HCEC 1CT (cell line): ENCODE measurements around the gene NLRC3.
"Not testable (repeated sequence)": the region's sequence is repeated elsewhere in the genome, so short reads cannot be mapped to it uniquely, and the experiment has no call there.

Experiments used
- DNase-seq: peaks from one replicate; pipeline ENCODE4 v3.0.0-alpha.2; 2017

NLRC3 gene

GRCh38 chr16:3577302-3577752 lies at the start of gene NLRC3:
NLRC3 (minus strand) TSS chr16:3577403; CDS start chr16:3565036, 12,367 bp downstream.
- DNase-seq = no peak

- no peak for DNase-seq
Measured at GRCh38 chr16:3625911-3626732, 48.9 kb upstream of the NLRC3 start.

GRCh38 chr16:3625331-3625730 lies 48.1 kb upstream of the NLRC3 start:
- DNase-seq = no peak

DNA sequence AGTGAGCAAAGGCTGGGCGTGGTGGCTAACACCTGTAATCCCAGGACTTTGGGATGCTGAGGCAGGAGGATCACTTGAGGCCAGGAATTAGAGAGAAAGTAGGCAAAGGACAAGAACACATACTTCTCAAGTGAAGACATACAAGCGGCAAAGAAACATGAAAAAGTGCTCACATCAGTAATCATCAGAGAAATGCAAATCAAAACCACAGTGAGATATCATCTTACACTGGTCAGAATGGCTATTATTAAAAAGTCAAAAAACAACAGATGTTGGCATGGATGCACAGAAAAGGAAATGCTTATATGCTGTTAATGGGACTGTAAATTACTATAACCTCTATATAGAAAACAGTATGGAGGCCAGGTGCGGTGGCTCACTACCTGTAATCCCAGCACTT lies 46.4 kb upstream of the NLRC3 start:
- no peak for DNase-seq

DNA sequence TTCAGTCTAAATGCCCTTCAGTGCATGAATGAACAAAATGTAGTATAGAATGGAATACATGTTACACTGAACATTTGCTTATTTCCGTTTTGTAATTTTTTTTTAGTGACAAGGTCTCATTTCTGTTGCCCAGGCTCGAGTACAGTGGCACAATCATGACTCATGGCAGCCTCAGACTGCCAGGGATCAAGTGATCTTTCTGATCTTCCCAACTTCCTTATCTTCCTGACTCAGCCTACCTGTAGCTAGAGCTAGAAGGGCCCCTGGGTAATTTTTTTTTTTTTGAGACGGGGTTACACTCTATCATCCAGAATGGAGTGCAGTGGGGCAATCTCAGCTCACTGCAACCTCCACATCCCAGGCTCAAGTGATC lies 41.6 kb upstream of the NLRC3 start:
- no peak for DNase-seq

- no peak for DNase-seq
Measured at GRCh38 chr16:3612510-3613466, 35.6 kb upstream of the NLRC3 start.

DNA sequence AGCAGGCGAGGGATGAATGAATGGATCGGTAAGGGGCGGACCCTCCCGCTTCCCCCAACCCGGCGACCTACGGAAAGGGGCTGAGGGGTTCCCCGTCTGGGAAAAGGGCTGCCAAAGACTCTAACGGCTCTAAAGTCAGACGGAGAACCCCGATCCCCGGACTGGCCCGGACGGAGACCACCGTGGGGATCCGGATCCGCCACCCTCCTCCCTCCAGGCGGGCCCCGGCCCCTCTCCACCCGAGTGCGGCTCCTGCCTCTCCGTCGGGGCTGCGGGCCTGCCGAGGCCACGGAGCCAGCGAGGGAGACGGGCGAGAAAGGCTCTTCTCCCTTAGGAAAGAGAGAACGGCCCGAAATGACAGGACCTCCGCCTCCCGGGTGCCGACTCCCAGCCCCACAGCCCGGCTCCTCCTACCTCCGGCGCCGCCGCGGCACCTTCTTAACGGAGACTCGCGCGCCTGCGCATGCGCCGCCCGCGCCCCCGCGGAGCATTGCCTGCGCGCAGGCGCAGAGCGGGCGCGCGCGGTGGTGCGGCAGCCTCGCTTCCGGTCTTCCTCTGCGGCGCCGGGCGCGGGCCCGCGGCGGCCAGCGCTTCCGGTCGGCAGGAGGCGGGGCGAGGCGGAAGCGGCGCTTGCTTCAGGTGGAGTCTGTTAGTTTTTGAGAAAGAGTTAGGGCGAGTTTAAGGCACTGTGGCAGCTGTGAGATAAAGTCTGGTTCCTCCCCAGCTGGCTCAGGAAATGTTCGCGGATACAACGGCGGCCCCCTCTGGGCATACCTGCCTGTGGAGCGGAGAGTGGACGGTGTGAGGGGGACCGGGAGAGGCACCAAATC lies 34.2 kb upstream of the NLRC3 start, which contains the start of gene SLX4:
TSS of gene SLX4 (minus strand) at position 461 of the 830 bp plus-strand sequence. CDS start 2,642 bp downstream, outside the sequence.
- DNase-seq = peak; percentile 87

DNA sequence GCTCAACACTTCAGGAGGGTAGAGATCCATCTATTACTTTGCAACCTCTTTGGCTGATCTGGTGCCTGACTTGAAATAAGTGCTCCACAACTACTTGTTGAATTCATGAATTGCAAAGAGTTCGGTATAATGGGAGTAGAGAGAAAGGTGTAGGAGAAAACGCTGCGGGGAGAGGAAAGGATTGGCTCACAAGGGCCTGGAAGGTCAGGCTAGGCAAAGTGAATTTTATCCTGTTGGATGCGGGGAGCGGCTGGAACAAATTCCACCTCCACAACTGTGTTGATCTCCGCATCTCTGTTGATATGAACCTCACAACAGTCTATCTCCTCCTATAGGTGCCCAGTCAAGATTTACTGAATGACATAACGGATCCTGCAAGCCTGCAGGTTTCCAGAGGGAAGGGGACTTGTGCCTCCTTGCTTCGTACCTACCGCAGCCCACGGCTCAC lies 33.5 kb upstream of the NLRC3 start:
- DNase-seq = no peak

- no peak for DNase-seq
Measured at GRCh38 chr16:3609895-3610697, 32.9 kb upstream of the NLRC3 start.

DNA sequence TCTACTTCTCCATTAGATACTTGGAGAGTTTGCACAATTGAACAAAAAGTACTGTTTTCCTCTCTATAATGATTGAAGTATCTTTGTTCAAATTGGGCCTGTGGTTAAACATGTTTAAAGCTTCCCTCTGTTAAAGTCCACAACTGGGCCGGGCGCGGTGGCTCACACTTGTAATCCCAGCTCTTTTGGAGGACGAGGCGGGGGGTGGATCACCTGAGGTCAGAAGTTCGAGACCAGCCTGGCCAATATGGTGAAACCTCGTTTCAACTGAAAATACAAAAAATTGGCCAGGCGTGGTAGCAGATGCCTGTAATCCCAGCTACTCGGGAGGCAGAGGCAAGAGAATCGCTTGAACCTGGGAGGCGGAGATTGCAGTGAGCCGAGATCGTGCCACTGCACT lies 31.8 kb upstream of the NLRC3 start:
- DNase-seq = not testable (repeated sequence)

- DNase-seq = no peak
Measured at GRCh38 chr16:3608069-3608468, 30.9 kb upstream of the NLRC3 start.

GRCh38 chr16:3607634-3608033 lies 30.4 kb upstream of the NLRC3 start:
- no peak for DNase-seq

DNA sequence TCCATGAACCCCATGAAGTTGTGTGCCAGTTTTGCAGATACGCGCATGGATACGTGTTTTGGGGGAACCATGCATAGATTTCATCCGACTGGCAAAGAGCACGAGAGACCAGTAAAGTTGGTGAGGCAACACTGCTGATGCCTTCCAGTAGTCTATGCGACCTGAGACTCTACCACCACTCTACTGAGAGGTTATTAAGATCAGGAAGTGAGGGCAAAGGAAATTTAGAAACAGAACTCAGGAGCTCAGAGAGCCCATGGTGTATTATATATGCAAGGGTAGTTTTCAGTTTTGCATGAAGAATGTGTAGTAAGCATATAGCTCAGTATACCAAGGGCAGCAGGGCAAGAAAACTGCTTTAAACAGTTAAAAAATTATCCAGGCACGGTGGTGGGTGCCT lies 30.0 kb upstream of the NLRC3 start:
- DNase-seq = no peak

DNA sequence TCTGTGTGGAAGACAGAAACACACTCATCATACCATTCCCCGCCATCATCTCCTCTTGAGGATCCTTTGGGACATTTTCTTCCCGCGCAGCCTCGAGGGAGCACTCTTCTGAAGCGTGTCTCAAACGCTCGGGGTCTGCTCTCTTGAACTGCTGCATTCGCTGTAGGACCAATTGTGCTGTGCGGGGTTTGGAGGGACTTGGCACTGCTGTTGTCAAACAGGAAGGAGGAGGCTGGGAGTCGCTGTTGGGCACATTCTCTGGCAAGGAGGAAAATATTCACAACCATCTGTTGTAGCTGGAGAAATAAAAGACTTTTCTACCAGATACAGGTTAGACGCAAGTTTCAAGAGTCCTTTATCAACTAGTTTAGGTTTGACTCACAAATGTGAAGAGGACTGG lies 29.2 kb upstream of the NLRC3 start:
- no peak for DNase-seq

DNA sequence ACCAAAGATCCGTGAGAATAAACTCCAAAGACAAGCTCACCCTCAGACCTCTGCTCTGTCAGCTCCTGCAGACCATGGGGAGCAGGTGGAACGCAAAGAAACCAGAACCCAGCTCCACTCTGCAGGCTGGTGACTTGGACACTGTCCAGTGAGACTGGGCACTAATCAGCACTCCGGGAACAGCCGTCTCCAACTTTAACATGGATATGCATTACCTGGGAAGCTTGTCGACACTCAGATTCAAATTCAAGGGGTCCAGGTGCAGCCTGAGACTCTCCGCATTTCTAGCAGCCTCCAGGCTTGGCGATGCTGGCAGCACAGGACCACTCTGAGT lies 25.1 kb upstream of the NLRC3 start:
- DNase-seq = no peak

DNA sequence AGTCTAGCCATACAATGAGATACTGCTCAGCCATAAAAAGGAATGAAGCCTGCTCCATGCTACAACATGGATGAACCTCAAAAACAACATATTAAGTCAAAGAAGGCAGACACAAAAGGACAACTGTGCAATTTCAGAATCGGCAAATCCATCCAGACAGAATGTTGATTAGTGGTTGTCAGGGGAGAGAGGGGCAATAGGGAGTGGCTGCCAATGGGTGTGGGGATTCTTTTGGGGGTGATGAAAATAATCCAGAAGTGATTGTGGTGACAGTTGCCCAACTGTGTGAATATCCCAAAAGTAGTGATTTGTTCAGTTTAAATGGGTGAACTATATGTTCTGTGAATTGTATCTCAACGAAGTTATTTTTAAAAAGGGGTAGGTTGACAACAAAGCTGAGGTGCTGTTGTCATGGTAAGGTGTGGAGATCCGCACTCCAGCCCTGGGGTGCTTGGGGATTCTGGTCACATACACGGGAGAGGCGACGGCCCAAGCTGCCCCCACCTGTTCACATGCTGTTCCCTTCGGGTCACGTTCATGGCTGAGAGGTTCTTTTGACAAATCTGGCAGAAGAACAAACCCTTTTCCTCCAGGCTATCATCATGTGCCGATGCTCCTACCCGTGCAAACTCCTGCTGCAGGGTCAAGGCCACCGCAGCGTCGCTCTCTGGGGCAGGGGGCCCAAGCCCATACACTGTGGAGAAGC lies 24.6 kb upstream of the NLRC3 start:
- no peak for DNase-seq

GRCh38 chr16:3599922-3600321 lies 22.7 kb upstream of the NLRC3 start:
- no peak for DNase-seq

- no peak for DNase-seq
Measured at GRCh38 chr16:3599121-3599520, 21.9 kb upstream of the NLRC3 start.

DNA sequence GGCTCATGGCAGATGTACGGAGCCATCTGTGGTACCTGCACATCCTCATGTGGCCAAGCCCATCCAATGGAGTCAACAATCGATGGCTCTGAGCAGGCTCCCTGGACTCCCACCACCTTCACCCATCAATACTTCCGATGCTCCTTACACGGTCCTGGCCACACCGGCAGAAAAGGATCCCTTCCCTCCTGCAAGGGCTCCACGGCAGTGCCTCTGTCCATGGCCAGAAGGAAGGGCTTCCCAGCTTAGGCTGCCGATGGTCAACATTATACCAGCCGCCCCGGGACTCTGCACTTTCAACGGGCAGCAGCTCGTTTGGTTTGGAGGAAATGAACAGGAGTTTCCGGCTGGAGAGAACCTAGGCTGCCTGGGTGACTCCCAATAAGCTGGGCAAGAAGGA lies 21.0 kb upstream of the NLRC3 start:
- DNase-seq = no peak

DNA sequence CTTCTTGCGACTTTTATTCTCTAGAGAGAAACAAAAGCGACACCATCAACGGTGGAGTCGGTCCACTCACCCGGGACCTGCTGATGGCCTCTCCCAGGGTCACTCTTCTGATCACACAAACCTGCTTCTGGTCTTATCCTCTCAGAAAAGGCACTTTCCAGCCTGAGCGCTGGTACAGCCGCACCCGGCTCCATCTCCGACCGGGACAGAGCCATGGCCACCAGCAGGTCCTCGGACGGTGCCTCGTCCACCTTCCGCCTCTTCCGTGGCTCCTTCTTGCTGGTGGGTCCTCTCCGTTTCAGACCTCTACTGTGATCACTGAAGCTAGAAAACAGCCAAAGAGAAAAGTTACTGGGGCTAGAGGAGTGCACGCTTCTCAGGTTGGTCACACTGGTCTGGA lies 20.5 kb upstream of the NLRC3 start:
- no peak for DNase-seq

DNA sequence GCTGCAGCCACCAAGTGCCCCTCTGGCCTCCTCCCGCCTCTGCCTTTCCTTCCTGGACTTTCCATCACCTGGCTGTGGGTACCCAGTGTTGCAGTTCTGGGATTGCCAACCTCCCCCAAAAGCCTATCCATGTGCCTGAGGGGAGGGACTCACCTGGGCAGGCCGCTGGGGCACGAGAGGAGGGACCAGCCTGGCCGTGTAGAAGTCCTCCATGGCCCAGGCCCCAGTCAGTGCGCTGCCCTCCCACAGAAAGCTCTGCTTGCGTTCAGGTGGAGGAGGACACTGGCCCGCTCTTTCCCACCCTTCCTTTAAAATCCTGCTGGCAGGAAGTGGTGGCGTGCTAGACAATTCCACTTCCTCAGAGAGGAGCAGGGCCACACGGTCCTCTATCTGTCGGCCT lies 20.0 kb upstream of the NLRC3 start:
- DNase-seq = no peak
